HG02943 (cell line): Measurements from ENCODE around the gene ZNF665.
"Not testable (repeated sequence)": the region's sequence is repeated elsewhere in the genome, so short reads cannot be mapped to it uniquely, and the experiment has no call there.

ENCODE experiments used
- ATAC-seq: cut with Tn5 transposase; IDR thresholded peaks from one replicate; pipeline ENCODE4 v1.9.1; 2021; ENCODE audit warnings: mild to moderate bottlenecking, low read depth, moderate library complexity; ENCODE audit not compliant: unreplicated experiment

Gene ZNF665

GRCh38 chr19:53158119-53158656 is 35.0 kb downstream of the ZNF665 start:
- no peak for ATAC-seq

- ATAC-seq, result no peak
Measured at GRCh38 chr19:53157626-53158025, 35.5 kb downstream of the ZNF665 start.

DNA sequence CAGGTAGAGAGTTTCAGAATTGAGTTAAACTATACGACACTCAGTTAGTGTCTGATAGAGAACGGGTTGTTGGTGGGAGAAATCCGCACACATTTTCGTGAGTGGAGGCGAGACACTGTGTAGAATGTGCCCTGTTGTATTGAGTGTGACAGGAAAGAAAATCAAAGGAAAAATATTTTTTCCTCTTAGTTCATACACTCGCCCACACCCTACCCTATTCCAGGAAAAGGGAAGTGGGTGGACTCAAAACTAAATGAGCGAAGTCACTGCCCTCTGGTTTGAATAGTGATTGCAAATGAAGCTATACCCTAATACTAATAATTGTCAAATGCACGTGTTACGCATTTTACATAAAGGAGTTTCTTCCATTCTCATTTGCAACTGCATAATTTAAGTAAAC is 36.3 kb downstream of the ZNF665 start:
- no peak for ATAC-seq

GRCh38 chr19:53147645-53148044 is 45.5 kb downstream of the ZNF665 start:
- ATAC-seq, result no peak

GRCh38 chr19:53140351-53140750 is 52.8 kb downstream of the ZNF665 start:
- ATAC-seq, result no peak

DNA sequence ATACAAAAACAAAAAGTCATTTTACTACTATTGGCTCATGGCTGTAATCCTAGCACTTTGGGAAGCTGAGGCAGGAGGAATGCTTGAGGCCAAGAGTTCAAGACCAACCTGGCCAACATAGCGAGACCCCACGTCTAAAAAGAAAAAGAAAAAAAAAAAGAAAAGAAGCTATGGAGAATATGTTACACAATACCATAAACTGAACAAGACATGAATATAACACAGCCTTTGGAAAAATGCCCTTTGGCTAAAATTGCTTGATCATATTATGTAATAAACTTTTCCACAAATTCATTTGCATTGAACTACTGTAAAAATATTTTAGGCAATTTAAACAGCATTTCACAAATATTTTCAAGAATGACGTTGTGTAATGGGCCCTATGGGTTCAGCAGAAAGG is 56.7 kb downstream of the ZNF665 start:
- ATAC-seq, result no peak

GRCh38 chr19:53132141-53132991 is 60.8 kb downstream of the ZNF665 start, which contains the start of gene ZNF415:
TSS of gene ZNF415 (minus strand) at chr19:53132910. CDS start at chr19:53122676, 10,234 bp downstream.
- no peak for ATAC-seq

GRCh38 chr19:53131727-53132126 is 61.4 kb downstream of the ZNF665 start:
- no peak for ATAC-seq

DNA sequence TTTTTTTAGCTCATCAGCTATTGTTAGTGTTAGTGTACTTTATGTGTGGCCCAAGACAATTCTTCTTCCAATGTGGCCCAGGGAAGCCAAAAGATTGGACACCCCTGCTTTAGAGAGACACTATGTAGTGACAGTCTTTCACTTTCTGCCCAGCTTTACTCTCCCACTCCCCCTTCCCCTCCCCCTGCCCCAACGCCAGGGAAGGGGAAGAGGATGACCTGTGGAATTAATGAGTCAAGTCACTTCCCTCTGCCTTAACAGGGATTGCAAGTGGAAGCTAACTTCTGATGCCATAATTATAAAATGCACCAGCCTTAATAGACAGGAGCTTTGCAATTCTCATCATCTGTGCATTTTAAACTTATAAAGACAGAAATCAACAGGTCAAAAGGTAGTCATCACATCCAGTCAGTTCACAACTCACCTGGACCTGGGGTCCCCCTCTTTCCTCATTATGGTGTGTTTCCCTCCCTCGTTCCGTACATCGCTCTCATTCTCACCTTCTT is 62.0 kb downstream of the ZNF665 start:
- no peak for ATAC-seq

GRCh38 chr19:53130506-53130905 is 62.7 kb downstream of the ZNF665 start:
- no peak for ATAC-seq

- not testable (repeated sequence) for ATAC-seq
Measured at GRCh38 chr19:53126733-53127526, 66.2 kb downstream of the ZNF665 start.

GRCh38 chr19:53123400-53123799 is 69.8 kb downstream of the ZNF665 start:
- no peak for ATAC-seq
